Activated naive CD4-positive, alpha-beta T cell treated with anti-CD3 and anti-CD28 coated beads, Interleukin-2, amount 50 U/mL, for 24 hours (primary cell): ENCODE results near the gene LRP11.

ENCODE experiments used
- H3K27ac Mint-ChIP-seq: one replicate; pipeline ENCODE4 v1.8.0; 2021; ENCODE audit warnings: mild to moderate bottlenecking, mixed read lengths
- H3K27me3 Mint-ChIP-seq: one replicate; pipeline ENCODE4 v1.8.0; 2021; ENCODE audit warnings: mixed read lengths
- H3K36me3 Mint-ChIP-seq: one replicate; pipeline ENCODE4 v1.8.0; 2021; ENCODE audit warnings: mixed read lengths
- H3K4me1 Mint-ChIP-seq: one replicate; pipeline ENCODE4 v1.8.0; 2021; ENCODE audit warnings: mixed read lengths
- H3K4me3 Mint-ChIP-seq: one replicate; pipeline ENCODE4 v1.8.0; 2021; ENCODE audit warnings: mild to moderate bottlenecking, mixed read lengths
- H3K9me3 Mint-ChIP-seq: one replicate; pipeline ENCODE4 v1.8.0; 2021; ENCODE audit warnings: mixed read lengths

LRP11 gene

DNA sequence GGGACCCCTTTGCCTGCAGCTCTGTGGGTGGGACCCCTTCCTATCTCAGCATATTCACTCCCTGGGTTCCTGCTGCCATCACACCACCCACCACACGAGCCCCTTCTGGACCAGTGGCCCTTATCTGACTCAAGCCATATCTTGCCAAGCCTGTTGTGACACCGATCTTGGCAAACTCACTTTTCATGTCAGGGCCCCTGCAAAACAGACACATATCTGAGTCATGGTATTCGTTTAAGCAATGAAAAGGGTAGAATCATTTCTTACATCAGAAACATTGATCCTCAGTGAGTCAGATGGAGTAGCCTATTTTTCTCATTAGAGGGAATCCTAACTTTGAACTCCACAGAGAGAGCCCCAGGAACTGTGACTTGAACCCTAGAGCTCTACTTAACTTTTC is 23.2 kb upstream of the LRP11 start:
- no peaks in the 10 kb centered on the region for H3K36me3 Mint-ChIP-seq
- no peaks in the 10 kb centered on the region for H3K4me1 Mint-ChIP-seq
- H3K9me3 Mint-ChIP-seq: no peaks in the 10 kb centered on the region
- H3K27me3 Mint-ChIP-seq: peaks cover 3% of the 10 kb centered on the region
- H3K27ac Mint-ChIP-seq: no peak overlapping the region
- no peak overlapping the region for H3K4me3 Mint-ChIP-seq

DNA sequence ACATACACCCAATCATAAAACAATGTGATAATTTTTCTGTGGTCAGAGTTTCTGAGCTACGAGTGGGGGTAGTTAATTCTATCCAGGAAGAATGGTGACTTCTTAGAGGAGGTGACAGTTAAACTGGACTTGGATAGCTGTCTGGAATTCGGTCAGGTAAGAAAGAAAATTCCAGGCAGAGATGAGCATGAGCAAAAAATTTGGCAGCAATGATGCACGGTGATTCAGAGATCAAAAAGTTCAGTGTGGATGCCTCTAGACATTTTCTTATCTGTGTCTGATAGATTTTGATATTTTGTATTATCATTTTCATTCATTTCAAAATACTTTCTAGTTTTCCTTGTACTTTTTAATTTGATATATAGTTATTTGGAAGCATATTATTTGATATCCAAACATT is 21.7 kb upstream of the LRP11 start:
- H3K27me3 Mint-ChIP-seq: peaks cover 3% of the 10 kb centered on the region
- no peaks in the 10 kb centered on the region for H3K4me1 Mint-ChIP-seq
- no peaks in the 10 kb centered on the region for H3K36me3 Mint-ChIP-seq
- no peaks in the 10 kb centered on the region for H3K9me3 Mint-ChIP-seq
- H3K27ac Mint-ChIP-seq: no peak overlapping the region
- H3K4me3 Mint-ChIP-seq: no peak overlapping the region

DNA sequence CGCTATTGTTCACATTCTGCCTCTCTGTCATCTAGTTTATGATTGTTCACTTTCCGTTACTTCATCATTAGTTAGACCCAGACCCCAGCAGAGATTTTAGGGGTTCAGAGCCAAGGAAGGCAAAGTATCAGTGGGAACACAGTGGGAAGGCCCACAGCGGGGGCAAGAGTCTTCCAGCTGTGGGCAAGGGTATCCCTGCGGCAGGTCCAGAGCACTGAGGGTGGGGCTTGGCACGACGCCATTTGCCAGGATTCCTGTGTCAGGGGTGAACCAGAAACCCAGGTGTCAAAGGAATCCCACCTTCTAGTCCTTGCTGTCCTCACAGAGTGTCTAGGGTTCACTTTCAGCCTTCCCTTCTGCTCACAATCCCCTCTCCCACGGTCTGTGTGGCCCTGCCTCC is 20.5 kb upstream of the LRP11 start:
- Mint-ChIP-seq H3K27me3 (peaks cover 11% of the 10 kb centered on the region), H3K4me3 (no peak overlapping the region), H3K27ac (peak overlapping the region; percentile 47), H3K9me3 (no peaks in the 10 kb centered on the region), H3K36me3 (no peaks in the 10 kb centered on the region), H3K4me1 (no peaks in the 10 kb centered on the region)

DNA sequence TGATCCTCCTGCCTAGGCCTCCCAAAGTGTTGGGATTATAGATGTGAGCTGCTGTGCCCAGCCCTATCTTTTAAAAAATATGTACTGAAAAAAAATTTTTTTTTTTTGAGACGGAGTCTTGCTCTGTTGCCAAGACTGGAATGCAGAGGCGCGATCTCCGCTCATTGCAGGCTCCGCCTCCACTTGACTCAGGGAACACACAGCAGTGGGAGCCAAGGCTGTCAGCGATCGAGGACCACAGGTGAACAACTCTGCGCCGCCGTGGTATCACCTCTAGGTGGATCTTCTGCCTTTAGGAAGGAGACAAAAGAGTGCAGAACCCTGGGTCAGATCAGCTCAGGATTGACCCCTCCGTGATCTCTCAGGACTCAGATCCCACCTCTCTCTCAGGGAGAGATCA is 20.1 kb upstream of the LRP11 start:
- peaks cover 14% of the 10 kb centered on the region for H3K27me3 Mint-ChIP-seq
- H3K27ac Mint-ChIP-seq: no peak overlapping the region
- H3K36me3 Mint-ChIP-seq: no peaks in the 10 kb centered on the region

DNA sequence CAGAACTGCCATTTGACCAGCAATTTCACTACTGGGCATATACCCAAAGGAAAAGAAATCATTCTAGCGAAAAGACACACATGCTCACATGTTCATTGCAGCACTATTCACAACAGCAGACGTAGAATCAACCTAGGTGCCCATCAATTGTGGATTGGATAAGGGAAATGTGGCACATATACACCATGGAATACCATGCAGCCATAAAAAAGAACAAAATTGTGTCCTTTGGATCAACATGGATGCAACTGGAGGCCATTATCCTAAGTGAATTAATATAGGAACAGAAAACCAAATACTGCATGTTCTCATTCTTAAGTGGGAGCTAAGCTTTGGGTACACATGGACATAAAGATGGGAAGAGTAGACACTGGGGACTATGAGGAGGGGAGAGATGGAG is 17.7 kb upstream of the LRP11 start:
- Mint-ChIP-seq H3K4me1 (no peaks in the 10 kb centered on the region), H3K9me3 (no peaks in the 10 kb centered on the region), H3K27ac (no peak overlapping the region), H3K4me3 (no peak overlapping the region), H3K27me3 (peaks cover 23% of the 10 kb centered on the region), H3K36me3 (no peaks in the 10 kb centered on the region)

More for the DNA sequence above, 20.1 kb upstream of the LRP11 start:
- H3K4me3 Mint-ChIP-seq: no peak overlapping the region
- H3K4me1 Mint-ChIP-seq: no peaks in the 10 kb centered on the region
- H3K9me3 Mint-ChIP-seq: no peaks in the 10 kb centered on the region

DNA sequence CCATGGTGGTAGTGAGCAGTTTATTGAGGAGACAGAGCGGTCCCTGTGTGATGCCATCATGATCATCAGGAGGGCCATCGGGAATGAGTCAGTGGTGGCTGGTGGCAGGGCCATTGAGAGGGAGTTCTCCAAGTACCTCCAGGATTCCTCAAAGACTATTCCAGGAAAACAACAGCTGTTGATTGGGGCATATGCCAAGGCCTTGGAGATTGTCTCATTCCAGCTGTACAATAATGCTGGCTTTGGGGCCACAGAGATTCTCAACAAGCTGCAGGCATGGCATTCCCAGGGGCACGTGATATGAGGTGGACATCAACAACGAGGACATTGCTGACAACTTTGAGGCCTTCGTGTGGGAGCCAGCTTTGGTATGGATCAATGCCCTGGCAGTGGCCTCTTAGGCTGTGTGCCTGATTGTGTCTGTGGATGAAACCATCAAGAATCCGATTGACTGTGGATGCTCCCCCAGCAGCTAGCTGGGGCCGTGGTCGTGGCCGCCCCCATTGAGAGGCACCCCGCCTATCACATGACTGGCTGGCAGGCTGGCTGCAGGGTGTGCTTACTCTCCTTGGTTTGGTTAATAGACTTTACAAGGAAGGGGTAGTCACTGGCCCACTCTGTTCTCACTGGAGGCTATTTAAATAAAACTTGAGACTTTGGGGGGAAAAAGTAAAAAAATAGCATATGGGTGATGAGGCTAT is 17.1 kb upstream of the LRP11 start:
- H3K9me3 Mint-ChIP-seq: no peaks in the 10 kb centered on the region

DNA sequence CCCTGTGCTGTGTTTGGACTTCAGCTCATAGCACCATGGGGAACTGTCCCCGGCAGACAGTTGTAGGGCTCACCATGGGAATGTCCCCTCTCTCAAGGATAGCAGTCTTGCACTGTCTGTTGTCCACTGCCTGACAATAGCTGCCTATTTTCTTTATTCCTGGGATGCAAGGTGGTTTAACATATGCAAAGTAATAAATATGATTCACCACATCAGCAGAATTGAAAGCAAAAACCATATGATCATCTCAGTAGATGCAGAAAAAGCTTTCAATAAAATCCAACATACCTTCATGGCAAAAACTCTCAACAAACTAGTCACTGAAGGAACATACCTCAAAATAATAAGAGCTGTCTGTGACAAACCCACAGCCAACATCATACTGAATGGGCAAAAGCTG is 13.5 kb upstream of the LRP11 start:
- no peak overlapping the region for H3K27ac Mint-ChIP-seq

More for the DNA sequence above, 17.1 kb upstream of the LRP11 start:
- Mint-ChIP-seq H3K36me3 (no peaks in the 10 kb centered on the region), H3K4me3 (no peak overlapping the region), H3K27ac (no peak overlapping the region), H3K27me3 (peaks cover 23% of the 10 kb centered on the region), H3K4me1 (no peaks in the 10 kb centered on the region)

DNA sequence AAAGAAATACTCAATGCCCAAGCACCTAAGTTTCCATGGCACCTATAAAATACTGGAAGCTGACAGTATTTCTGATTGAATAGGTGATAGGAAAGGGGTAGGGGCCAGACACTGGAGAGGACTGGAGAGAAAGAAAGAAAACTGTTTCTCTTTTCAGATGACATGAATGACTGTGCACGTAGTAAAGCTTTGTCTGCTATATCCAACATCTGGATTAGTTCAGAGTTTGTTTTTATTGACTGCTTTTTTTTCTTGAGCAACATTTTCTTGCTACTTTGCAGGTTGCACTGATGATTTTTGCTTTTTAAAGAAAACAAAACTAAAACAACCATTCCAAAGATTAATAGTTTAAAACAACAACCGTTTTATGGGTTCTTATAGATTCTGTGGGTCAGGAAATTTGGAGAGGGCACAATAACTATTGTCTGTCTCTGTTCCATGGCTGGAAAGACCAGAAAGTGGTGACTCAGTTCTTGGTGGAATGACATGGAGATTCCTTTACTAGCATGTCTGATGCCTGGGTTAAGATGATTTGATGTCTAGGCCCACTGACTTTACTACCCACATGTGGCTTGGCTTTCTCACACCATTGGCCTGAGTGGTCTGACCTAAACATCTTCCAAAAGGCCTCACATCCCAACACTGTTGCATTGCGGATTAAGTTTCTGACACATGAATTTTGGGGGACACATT is 12.2 kb upstream of the LRP11 start:
- peaks cover 2% of the 10 kb centered on the region for H3K36me3 Mint-ChIP-seq
- peaks cover 29% of the 10 kb centered on the region for H3K27me3 Mint-ChIP-seq
- H3K4me3 Mint-ChIP-seq: no peak overlapping the region
- no peaks in the 10 kb centered on the region for H3K9me3 Mint-ChIP-seq
- no peaks in the 10 kb centered on the region for H3K4me1 Mint-ChIP-seq
- H3K27ac Mint-ChIP-seq: no peak overlapping the region

More for the DNA sequence above, 13.5 kb upstream of the LRP11 start:
- Mint-ChIP-seq H3K27me3 (peaks cover 27% of the 10 kb centered on the region), H3K9me3 (no peaks in the 10 kb centered on the region), H3K4me3 (no peak overlapping the region), H3K4me1 (no peaks in the 10 kb centered on the region), H3K36me3 (no peaks in the 10 kb centered on the region)

DNA sequence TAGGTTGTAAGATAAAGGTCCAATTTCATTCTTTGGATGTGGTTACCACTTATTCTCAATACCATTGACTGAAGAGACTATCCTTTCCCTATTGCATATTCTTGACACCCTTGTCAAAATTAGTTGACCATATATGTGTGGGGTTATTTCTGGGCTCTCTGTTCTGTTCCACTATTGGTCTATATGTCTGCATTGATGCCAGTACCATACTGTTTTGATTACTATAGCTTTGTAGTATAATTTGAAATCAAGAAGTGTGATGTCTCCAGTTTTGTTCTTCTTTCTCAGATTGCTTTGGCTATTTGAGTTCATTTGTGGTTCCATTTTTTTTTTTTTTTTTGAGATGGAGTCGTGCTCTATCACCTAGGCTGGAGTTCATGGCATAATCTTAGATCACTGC is 8.1 kb upstream of the LRP11 start:
- Mint-ChIP-seq H3K27me3 (peaks cover 6% of the 10 kb centered on the region), H3K4me3 (no peak overlapping the region), H3K27ac (no peak overlapping the region), H3K4me1 (no peaks in the 10 kb centered on the region), H3K9me3 (no peaks in the 10 kb centered on the region), H3K36me3 (peaks cover 2% of the 10 kb centered on the region)

DNA sequence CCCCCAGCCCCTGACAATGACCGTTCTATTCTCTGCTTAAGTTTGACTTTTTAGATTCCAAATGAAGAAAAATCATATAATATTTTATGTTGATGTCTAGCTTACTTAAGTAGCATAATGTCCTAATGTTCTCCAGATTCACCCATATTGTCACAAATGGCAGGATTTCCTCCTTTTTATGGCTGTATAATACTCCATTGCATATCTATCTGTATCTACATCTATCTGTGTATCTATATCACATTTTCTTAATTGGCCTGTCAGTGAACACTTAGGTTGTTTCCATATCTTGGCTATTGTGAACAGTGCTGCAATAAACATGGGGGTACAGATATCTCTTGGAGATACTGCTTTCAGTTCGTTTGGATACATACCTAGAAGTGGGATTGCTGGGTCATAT is 7.0 kb upstream of the LRP11 start:
- Mint-ChIP-seq H3K27ac (no peak overlapping the region), H3K4me3 (no peak overlapping the region), H3K36me3 (peaks cover 2% of the 10 kb centered on the region), H3K4me1 (no peaks in the 10 kb centered on the region), H3K9me3 (no peaks in the 10 kb centered on the region), H3K27me3 (peaks cover 6% of the 10 kb centered on the region)

DNA sequence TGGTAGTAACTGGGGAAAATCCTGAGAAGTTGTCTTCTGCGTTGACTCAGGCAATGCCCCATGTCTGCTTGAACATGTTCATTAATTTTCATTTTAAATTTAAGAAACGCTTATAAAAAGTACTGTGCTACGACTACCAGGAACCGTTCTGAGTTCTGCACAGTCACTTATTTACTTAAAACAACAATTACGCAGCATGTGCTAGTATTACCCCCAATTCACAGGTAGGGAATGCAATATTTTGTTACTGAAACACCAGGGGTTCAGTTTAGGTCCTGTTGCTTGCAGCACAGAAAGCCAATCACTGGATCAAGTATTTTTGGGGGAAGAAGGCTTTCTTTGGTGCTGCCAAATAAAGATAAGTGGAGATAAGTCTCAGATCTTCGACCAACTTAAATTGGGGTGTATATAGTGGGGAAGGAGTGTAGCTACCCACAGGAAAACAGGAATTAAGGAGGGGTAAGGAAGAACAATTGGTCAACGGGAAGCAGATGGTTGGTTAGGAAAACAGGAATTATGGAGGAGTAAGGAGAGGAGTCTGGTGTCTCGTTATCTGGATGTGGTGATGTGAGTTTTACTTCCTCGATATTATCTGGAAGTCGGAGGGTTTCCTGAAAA is 5.2 kb upstream of the LRP11 start:
- H3K27ac Mint-ChIP-seq: no peak overlapping the region
- no peaks in the 10 kb centered on the region for H3K9me3 Mint-ChIP-seq
- H3K4me3 Mint-ChIP-seq: no peak overlapping the region
- no peaks in the 10 kb centered on the region for H3K4me1 Mint-ChIP-seq
- peaks cover 5% of the 10 kb centered on the region for H3K27me3 Mint-ChIP-seq
- peaks cover 2% of the 10 kb centered on the region for H3K36me3 Mint-ChIP-seq

DNA sequence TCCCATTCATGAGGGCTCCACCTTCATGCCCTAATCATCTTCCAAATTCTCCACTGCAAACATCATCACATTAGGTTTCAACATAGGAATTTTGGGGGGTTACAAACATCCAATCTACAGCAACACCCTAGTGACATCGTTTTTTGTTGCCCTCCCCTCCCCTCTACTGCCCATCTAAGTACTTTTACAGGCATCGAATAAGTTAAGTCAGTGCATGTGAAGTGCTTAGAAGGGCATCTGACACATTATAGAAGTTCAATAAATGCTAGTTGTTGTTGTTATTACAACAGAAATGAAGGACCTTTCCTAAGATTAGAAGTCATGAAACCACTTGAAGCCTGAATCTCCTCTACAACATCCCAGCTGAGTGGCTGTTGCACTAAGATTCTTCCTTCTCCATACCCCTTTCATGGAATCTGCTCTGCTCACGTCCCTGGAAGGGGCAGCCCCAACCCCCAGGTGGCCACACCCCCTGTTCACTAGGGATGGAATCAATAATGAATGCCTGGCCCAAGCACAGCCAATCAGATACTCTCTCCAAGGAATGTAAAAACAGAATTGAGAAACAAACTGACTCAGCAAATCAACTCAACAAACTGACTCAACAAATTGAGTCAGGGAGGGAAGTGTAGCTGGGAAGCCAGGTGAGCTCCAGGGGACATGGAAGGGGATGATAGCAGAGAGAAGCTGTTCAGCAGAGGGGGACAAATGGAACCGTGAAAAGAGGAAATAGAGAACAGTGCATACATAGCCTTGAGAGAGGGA is 3.9 kb upstream of the LRP11 start:
- no peak overlapping the region for H3K4me3 Mint-ChIP-seq
- peaks cover 1% of the 10 kb centered on the region for H3K4me1 Mint-ChIP-seq
- no peak overlapping the region for H3K27ac Mint-ChIP-seq
- H3K36me3 Mint-ChIP-seq: peaks cover 2% of the 10 kb centered on the region
- no peaks in the 10 kb centered on the region for H3K9me3 Mint-ChIP-seq
- H3K27me3 Mint-ChIP-seq: peaks cover 2% of the 10 kb centered on the region

DNA sequence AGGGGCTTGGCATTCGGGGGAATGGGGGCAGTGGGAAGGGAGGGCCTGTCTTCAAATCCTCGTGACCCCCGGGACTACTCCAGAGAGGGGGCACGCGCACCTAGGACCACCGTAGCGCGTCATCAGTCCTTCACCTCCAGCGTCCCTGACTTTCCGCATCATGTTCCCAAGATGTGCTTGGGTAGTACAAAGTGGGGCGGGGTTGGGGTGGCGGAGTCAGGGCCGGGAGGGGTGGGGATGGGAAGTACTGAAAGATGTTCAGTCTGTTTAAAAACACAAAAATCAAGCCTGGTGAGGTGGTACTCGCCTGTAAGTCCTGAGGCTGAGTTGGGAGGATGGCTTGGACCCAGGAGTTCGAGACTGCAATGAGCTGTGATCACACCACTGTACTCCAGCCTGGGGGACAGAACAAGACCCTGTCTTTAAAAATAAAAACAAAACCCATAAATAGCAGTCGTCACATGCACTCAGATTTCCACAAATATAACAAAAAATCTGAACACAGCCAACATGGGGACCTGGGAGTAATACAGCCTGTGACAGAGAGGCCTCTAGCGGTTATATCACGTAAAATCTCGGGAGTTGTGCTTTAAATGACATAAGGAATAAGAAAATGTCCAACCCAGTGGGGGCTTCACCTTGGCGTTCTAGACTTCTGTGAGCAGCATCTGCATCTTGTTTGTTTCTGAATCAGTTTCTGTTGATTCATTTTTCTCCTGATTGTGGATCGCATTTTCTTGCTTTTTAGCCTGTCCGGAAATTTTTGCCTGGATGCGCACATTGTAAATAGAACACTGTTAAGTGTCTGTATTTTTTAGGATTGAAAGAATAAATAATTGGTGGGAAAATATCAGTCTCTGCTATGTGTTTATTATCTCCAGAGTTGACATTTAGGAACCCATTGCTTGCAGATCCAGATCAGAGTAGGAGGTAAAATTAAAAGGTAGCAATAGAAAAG is 698 bp upstream of the LRP11 start:
- Mint-ChIP-seq H3K4me3 (peak overlapping the region; percentile 72), H3K36me3 (no peaks in the 10 kb centered on the region), H3K9me3 (no peaks in the 10 kb centered on the region), H3K27ac (no peak overlapping the region), H3K27me3 (no peaks in the 10 kb centered on the region), H3K4me1 (peaks cover 5% of the 10 kb centered on the region)

DNA sequence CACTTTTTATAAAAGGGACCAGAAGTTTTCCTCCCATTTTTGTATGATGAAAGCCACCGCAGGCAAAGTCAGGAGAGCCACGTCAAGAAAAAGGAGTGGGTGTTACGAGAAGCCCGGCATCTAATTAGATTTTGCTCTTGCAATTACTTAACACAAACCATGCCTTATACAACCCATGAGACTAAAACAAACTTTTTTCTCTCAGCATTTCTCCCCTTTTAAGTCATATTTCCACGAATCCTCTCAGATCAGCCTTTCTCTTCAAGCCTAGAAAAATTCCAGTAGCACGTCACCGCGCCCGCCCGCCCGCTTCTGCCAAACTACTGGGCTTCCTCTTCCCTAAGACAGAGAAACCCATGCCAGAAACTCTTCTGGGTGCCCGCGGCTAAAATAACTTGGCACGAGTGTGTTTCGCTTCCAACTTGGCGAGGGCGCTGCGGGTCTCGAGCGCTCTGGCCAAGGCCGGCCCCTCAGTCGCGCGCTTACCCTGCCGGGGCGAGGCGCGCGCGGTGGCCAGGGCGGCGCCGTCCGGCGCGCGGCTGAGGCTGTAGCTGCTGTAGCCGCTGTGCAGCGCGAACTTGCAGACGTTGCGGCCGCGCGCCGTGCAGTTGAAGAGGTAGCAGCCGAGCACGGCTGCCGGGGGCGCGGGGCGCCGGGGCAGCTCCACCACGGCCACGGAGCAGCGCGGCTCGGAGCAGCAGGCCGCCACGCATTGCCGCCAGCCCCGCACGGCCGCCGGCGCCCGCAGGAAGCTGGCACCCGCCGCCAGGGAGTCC is 1.0 kb downstream of the LRP11 start:
- no peaks in the 10 kb centered on the region for H3K9me3 Mint-ChIP-seq
- no peaks in the 10 kb centered on the region for H3K36me3 Mint-ChIP-seq
- H3K27me3 Mint-ChIP-seq: no peaks in the 10 kb centered on the region
- H3K4me3 Mint-ChIP-seq: peak overlapping the region; percentile 90
- H3K4me1 Mint-ChIP-seq: peaks cover 5% of the 10 kb centered on the region
- no peak overlapping the region for H3K27ac Mint-ChIP-seq
